ENCODE measurements around the gene FCN3. TPM values are rescaled to one million over a fixed set of nuclear protein-coding genes. Genes with fewer than 3 reads are reported as not detected.

Gene FCN3
- total RNA-seq, 4 donors from 2014 or later = 2.3 to 7.1 (median 3.7) TPM

GRCh38 chr1:27368869-27369582, 5.6 kb downstream of the FCN3 start:
- no peak for TF ChIP-seq POLR2AphosphoS5 (IDR thresholded peaks at IDR 0.05)
- TF ChIP-seq CTCF (IDR thresholded peaks at IDR 0.05) = no peak
- no peak for TF ChIP-seq POLR2A (IDR thresholded peaks at IDR 0.05)
- no peak for TF ChIP-seq EP300 (IDR thresholded peaks at IDR 0.05)
- H3K4me1 ChIP-seq = peaks cover 58% of the 10 kb centered on the region
- peak overlapping the region; percentile 67 for H3K27ac ChIP-seq
- no peaks in the 10 kb centered on the region for H3K27me3 ChIP-seq
- H3K4me3 ChIP-seq = no peak overlapping the region
- no peak for DNase-seq (ENCODE audit: low spot score in 2 of 2)
- 63% methylated on average over 13 of the region's 13 CpGs for WGBS
- peaks cover 6% of the 10 kb centered on the region for H3K36me3 ChIP-seq
- H3K9me3 ChIP-seq = no peaks in the 10 kb centered on the region

- 0% methylated on average over 1 of the region's 8 CpGs for WGBS
- H3K9me3 ChIP-seq = no peaks in the 10 kb centered on the region
- H3K27ac ChIP-seq = peak overlapping the region; percentile 99
- H3K27me3 ChIP-seq = no peaks in the 10 kb centered on the region
- H3K36me3 ChIP-seq = peaks cover 25% of the 10 kb centered on the region
- no peak for DNase-seq (ENCODE audit: low spot score in 2 of 2)
- H3K4me3 ChIP-seq = peak overlapping the region; percentile 60
- no peak for TF ChIP-seq CTCF (IDR thresholded peaks at IDR 0.05)
- TF ChIP-seq POLR2AphosphoS5 (IDR thresholded peaks at IDR 0.05) = no peak
- no peak for TF ChIP-seq EP300 (IDR thresholded peaks at IDR 0.05)
- no peak for TF ChIP-seq POLR2A (IDR thresholded peaks at IDR 0.05)
- H3K4me1 ChIP-seq = peaks cover 48% of the 10 kb centered on the region
Measured at GRCh38 chr1:27367160-27367650, 7.4 kb downstream of the FCN3 start.

GRCh38 chr1:27366411-27367159, 8.0 kb downstream of the FCN3 start, which contains the start of gene MAP3K6:
MAP3K6 (minus strand) TSS chr1:27366961; CDS start chr1:27366597, 364 bp downstream.
- Histone ChIP-seq H3K27me3 (no peaks in the 10 kb centered on the region), H3K27ac (peak within 1 kb of the TSS; percentile 99), H3K9me3 (no peaks in the 10 kb centered on the region), H3K36me3 (peaks cover 31% of the 10 kb centered on the region), H3K4me3 (peak within 1 kb of the TSS; percentile 60), H3K4me1 (peaks cover 48% of the 10 kb centered on the region)
- WGBS = 1% methylated on average over 18 of the region's 67 CpGs
- peak; percentile 95 for DNase-seq (ENCODE audit: low spot score in 2 of 2)
- TF ChIP-seq POLR2AphosphoS5 (IDR thresholded peaks at IDR 0.05) = peak in 2 of 3 donors; percentile 66 to 80
- no peak for TF ChIP-seq EP300 (IDR thresholded peaks at IDR 0.05)
- TF ChIP-seq CTCF (IDR thresholded peaks at IDR 0.05) = peak in 1 of 2 donors; percentile 17
- peak in 1 of 2 donors; percentile 43 for TF ChIP-seq POLR2A (IDR thresholded peaks at IDR 0.05)

- DNase-seq (ENCODE audit: low spot score in 2 of 2) = peak; percentile 94 to 95
- 1% methylated on average over 9 of the region's 30 CpGs for WGBS
- H3K9me3 ChIP-seq = no peaks in the 10 kb centered on the region
- TF ChIP-seq POLR2AphosphoS5 (IDR thresholded peaks at IDR 0.05) (no peak), POLR2A (IDR thresholded peaks at IDR 0.05) (no peak)
- H3K27me3 ChIP-seq = no peaks in the 10 kb centered on the region
- H3K36me3 ChIP-seq = peaks cover 36% of the 10 kb centered on the region
- peak overlapping the region; percentile 60 for H3K4me3 ChIP-seq
- peak overlapping the region; percentile 99 for H3K27ac ChIP-seq
- H3K4me1 ChIP-seq = peaks cover 48% of the 10 kb centered on the region
Measured at GRCh38 chr1:27366113-27366410, 8.6 kb downstream of the FCN3 start.

GRCh38 chr1:27365372-27366112, 9.1 kb downstream of the FCN3 start:
- under 1% methylated on average over 37 of the region's 40 CpGs for WGBS

More at GRCh38 chr1:27365372-27366112, 9.1 kb downstream of the FCN3 start:
- Histone ChIP-seq H3K27me3 (no peaks in the 10 kb centered on the region), H3K9me3 (no peaks in the 10 kb centered on the region), H3K36me3 (peaks cover 40% of the 10 kb centered on the region), H3K27ac (peak overlapping the region; percentile 99), H3K4me3 (peak overlapping the region; percentile 60), H3K4me1 (peaks cover 53% of the 10 kb centered on the region)
- TF ChIP-seq CTCF (IDR thresholded peaks at IDR 0.05) = no peak
- TF ChIP-seq POLR2A (IDR thresholded peaks at IDR 0.05) = peak in 1 of 2 donors; percentile 47
- DNase-seq (ENCODE audit: low spot score in 2 of 2) = peak; percentile 95 to 97

Measured in suprapubic skin (tissue), 4 donors.